Limb (tissue), 2 donors: Measurements from ENCODE around the gene CTNNA3.

ENCODE experiments used
- DNase-seq, 2 donors: peaks; one replicate each; pipeline ENCODE4 v3.0.0-alpha.2; 2016; ENCODE audit errors: extremely low spot score in 2 of 2

Gene CTNNA3

DNA sequence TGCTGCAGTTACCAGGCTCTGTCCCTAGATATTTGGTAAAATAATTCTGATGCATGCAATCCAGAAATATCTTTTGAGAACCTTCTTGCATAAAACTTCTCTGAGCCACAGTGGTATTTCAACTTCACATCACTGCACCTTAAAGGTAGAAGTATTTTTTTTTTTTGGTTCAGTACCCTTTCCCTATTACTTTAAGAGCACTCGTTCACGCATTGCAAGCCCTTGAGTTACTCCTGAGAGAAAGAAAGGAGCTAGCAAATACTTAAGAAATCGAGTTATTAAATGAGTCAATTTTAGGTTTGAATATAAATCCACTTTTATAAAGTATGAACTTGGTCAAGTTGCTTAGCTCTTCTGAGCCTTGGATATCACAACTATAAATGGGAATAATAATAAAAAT, 1377.2 kb downstream of the CTNNA3 start:
- DNase-seq = no peak

DNA sequence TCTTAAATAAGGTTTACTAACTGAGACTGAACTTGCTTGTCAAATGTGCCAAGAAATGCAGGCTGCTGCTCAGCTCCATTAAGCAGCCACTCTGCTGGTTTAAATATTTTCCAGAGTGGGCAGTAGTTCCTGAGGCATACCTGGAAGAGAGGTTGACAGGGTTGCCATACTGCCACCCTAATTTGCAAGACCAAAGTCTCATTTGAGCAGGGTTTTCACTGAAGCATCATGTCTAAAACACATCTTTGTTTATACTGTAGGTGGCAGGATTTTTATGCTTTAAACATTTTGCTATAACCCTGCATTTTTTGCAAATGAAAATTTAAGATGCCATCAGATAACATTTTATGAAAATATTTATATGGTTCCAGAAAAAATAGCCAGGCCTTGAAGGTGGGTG, 1388.2 kb downstream of the CTNNA3 start:
- no peak for DNase-seq

DNA sequence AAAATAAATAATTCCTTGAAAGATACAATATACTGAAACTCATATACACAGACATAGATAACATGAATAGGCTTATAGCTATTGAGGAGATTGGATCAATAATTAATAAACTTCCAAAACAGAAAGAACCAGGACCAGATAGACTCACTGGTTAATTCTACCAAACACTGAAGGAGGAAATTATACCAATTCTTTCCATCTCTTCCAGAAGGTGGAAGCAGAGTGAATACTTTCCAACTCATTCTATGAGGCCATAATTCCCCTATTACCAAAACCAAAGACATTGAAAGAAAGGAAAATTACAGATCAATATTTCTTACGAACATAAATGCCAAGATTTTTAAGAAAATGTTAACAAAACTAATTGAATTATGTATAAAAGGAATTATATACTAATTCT, 1394.9 kb downstream of the CTNNA3 start:
- DNase-seq = no peak

DNA sequence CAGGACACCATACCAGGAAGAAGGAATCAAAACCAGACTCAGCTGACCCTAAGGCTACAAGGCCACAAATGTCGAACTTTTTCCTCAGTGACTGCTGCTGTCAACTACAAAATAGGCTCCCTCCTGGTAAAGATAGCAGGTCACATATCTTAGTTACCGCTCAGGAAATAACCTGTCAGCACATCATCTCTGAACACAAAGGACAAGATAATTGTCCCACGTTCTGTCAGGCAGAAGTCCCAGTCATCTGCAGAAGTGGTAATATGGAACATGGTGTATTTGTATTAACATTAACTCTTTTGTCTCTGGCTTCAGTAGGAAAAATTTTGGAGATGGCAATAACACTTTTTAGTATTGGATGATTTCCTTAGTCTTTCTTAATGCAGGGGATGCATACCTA, 1400.4 kb downstream of the CTNNA3 start:
- no peak for DNase-seq

DNA sequence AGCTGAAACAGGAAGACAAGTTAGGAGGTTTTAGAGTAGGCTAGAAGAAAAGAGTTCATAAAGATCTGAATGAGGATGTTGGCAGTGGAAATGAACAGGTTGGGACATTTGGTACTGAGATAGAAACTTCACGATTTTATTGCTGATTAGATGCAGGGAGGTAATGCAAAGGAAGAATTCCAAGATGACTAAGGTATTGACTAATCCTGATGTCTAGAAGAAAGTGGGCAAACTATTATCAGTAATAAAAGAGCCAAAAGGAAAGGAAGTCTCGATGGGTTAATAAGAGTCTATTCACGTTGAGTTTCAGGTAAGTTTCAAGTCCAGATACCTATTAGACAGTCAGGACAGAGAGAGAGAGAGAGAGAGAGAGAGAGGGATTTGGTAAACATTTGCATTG, 1401.5 kb downstream of the CTNNA3 start:
- DNase-seq = no peak

DNA sequence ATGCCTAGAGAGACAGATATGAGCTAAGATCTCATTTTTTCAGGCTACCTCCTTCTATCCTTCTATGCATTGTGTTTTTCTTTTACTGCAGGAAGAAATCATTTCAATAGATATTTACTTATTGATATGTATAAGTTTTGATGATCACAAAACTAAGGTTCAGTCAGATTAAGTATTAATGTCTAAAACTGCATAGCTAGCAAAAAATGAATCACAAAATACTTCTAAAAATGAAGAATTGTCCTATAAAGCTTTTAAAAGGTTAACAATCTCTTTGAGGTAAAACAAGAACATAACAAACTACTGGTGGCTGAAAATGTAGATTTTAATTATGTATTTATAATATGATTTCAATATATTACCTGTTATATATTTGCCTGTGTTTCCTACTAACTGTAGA, 1403.1 kb downstream of the CTNNA3 start:
- DNase-seq = no peak

DNA sequence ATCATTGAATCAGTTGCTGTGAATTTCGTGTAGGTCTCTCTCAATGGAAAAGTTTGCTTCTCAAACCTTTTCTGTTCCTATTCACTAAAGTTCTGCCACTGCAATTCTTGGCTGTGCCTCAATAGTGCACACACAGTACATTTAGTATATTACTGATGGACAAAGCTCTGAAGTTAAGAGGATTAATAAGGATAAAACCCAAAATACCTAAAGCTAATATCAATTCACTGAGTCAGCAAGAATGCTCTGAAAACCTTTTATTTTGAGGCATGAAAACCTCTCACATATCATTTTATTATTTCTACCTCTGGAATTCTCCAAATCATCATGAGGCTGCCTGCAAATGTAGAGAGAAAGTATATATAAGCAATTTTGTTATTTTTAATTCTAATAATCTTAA, 1403.5 kb downstream of the CTNNA3 start:
- no peak for DNase-seq

DNA sequence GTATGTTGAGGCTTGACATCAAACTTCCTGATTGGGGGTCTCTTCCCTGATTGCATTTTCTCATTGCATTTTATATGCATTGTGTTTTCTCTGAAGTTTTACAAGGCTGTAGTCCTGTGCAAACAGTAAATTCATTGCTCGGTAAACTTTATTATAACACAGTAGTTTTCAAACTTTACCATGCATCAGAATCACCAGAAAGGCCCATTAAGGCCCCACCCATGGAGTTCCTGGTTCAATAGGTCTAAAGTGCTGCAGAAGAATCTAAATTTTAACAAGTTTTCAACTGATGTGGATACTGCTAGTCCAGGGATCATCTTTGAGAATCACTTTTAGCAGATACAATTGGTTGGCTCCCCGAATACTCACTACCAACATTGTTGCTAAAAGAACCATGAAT, 1404.9 kb downstream of the CTNNA3 start:
- DNase-seq = no peak

DNA sequence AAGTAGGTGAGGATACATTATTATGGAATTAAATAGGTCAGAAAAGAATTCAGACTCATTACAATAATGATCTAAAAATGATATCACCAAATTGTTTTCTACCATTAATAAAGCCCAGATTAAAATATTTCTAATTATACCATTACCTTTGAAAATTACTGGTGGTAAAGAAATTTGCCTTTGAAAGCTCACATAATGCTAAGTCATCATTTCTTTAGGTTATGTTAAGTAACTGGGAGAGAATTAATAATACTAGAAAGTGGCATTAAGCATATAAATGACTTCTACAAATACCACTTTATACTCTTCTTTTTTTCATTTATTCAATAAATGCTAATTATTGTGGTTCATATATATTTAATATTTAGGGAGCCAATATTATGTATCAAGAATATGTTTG, 1411.4 kb downstream of the CTNNA3 start:
- DNase-seq = no peak

DNA sequence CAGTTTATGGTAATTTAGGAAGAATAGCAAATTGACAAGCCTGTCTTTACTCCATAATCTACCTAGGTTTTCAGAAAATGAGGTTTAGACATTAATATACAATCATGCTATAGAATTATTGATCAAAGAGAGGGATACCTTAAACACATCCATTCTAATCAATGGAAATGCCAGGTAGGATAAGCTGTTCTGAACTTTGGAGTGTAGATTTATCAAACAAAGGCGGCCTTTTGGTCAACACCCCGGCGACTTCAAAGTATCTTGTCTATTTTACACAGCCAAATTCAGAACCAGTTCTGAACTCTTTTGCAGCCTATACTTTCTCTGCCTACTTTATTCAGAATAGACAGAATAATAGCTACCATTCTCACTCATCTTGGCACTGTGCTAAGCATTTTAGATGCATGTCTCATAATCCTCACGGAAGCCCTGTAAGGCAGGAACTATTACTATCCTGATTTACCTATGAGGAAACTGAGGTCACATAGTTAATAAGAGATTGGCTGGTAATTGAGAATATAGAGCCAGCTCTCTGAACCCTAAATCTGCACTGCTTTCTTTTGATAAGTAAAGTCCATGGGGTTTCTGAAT, 1412.0 kb downstream of the CTNNA3 start:
- no peak for DNase-seq

DNA sequence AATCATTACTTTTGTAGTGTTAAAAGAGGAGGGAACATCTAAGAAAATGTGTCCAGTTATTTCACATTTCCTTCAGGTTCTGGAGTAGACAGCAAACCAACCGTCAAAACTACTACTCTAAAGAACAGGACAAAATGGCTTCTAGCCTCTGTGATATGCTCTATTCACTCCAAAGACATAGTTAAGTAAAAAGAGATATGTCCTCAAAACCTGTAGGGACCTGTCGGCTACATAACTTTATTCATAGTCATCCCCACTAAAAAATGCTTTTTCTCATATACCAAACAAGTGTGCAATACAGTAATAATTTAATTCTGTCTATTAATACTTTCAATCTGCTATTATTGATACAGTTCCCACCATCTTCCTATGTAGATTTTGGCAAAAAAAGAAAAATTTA, 1412.9 kb downstream of the CTNNA3 start:
- DNase-seq = no peak

DNA sequence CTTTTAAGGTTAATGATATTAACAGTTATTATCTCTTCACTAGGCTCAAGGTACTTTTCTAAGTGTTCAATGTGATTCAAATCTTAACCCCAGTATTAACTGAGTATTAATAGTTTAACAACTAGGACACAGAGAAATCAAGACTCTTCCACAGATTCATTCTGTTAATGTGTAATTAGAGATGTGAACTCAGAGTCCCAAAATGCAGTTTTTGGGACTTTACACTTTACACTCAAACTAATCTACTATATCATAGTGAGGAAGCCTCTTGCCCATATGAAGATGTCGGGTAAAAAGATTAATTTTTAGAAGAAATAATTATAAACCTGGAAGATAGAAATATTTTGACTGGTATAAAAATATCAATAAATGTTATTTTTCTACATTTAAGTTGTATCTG, 1414.7 kb downstream of the CTNNA3 start:
- DNase-seq = no peak

DNA sequence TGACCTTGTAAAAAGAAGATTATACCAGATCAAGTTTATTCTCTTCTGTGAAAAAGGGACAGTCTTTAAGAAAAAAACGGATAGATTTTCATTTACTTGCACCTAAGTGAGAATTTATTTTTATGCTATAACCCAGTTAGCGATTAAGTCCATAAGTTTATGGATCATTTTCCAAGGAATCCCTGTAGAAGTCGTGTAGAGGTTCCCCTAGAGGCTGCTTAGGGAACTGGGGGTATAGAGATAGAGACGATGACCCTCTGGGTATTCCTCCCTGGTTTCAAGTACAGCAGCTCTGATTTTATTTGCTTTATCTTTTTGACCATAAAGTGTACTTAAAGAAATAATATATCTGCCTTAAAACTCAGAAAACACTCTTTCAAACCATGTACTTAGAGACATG, 1418.5 kb downstream of the CTNNA3 start:
- no peak for DNase-seq

DNA sequence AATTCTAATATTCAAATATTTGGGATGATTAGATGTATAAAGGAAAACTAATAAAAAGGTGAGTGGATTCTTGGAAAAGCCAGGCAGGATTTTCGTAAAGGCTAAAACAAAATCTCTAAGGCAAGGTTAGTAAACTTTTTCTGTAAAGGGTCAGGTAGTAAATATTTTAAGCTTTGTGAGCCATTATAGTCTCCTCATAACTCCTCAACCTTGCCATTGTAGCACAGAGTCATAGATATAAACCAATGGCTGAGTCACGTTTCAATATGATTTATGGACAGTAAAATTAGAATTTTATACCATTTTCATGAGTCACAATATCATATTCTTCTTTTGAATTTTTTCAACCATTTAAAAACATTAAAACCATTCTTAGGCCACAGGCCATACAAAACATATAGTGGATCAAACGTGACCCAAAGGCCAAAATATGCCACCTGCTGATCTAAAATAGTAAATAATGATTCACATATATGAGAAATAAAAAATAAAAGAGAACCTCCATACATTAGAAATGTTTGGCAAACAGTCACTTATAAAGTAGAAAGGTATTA, 1422.0 kb downstream of the CTNNA3 start:
- no peak for DNase-seq

DNA sequence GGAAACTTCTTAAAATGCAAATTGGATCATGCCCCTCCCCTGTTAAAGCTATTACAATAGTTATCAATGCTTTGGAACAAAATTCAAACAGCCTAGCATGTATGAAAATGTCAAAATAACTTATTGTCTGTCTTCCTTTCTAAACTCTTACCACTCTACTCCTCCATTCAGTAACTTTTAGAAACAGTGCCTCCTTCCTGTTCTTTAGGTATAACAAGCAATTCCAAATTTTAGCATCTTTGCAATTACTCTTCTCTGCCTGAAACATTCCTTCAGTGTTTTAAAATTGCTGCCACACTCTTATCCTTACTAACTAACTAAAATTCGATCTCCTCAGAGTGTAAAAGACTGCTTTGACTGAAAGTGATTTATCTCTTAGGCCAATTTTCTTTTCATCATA, 1430.6 kb downstream of the CTNNA3 start:
- DNase-seq = no peak

DNA sequence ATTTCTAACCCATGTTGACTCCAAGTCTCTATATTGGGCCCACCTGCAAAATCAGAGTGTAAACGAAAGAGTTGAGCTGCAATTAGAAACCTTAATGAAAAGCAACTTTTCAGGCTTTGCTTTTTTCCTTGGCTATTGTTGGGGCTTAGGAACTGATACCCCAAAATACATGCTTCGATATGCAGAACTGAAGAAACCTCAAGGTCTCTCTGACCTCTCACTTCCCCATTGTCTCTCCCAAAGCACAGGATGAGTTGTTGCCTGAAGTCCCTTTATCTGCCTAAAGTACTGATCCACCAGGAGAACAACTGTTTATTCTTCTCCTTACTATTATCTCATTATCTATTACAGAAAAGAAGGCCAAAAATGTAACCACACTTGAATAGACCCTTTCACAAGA, 1436.2 kb downstream of the CTNNA3 start:
- DNase-seq = no peak

DNA sequence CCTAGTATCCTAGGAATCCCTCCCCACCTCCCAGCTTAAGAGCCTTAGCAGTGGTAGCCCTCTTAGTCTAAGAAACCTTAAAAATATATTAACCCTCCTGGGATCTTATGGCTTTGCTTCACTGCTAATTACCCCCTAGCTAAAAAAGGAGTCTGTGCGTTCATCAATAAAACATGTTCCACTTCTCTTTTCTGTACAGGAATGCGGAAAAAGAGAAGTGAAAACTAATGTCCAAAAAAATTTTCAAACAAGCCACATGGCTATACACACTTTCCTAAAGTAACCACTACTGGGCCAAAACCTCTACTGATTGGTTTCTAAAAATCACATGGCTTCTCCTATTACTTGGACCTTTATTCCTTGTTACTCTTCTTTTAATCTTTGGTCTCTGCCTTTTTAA, 1437.3 kb downstream of the CTNNA3 start:
- no peak for DNase-seq

DNA sequence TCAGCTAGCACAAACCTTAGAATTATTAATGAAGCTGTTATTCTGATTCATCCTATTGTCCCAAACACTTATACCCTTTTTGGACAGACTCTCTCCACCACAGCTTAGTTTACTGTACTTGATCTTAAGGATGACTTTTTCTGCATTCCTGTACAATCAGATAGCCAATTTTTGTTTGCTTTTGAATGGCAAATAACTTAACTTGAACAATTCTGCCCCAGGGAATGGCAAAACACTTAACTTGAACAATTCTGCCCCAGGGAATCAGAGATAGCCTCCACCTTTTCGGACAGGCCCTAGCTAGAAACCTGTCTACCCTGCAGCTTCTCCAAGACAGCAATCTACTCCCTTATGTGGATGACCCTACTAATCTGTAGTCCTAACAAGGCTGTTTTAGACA, 1438.2 kb downstream of the CTNNA3 start:
- DNase-seq = no peak

DNA sequence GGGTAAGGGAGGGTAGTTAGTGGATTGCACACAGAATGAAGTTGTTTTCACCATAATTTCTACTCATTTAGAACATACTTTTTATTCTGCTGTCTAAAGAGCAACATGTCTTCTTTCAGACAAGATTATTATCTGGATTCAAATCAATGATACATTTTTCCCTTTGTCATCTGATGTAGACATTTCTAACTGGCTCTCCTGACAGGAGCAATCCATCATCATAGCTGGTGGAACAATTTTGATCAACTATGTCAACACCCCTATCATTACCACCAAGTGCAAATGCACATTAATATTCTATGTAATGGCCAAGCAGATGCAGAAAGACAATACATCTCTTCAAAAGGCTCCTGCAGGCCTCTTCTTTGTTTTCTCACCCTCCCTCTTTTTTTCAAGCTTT, 1443.0 kb downstream of the CTNNA3 start:
- no peak for DNase-seq

DNA sequence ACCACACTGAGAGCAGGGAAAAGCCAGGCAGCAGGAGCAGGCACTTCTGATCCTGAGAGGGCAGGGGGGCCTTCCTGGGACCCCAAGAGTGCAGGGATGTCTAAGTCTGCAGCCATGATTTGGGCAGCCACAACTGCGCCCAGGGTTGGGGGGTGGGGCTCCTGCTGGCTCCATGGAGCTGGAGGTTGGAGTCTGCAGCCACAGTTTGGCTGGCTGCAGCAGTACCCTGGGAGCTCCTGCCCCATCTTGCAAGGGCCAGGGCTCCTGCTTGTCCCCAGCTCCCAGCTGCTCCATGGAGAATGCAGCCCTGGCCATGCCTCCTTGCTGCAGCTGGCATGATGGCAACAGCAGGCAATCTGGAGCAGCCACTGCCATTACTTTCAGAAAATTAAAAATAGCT, 1449.8 kb downstream of the CTNNA3 start:
- no peak for DNase-seq

DNA sequence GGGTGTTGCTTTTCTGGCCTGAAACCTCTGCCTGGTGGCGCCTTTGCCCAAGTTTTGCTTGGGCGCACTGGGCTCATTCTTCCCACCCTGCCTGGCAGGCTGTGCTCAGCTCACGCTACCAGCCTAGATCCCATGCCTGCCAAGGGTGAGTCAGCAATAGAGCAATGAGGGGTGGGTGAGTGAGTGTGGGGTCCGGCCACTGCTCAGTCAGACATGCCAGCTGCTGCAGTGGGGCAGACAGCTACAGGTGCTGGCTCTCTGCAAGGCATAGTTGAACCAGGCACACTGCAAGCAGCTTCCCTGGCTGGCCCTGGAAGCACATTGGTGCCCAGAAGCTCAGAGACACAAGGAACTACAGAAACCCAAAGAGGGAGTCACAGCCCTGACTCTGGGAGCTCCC, 1451.0 kb downstream of the CTNNA3 start:
- no peak for DNase-seq

DNA sequence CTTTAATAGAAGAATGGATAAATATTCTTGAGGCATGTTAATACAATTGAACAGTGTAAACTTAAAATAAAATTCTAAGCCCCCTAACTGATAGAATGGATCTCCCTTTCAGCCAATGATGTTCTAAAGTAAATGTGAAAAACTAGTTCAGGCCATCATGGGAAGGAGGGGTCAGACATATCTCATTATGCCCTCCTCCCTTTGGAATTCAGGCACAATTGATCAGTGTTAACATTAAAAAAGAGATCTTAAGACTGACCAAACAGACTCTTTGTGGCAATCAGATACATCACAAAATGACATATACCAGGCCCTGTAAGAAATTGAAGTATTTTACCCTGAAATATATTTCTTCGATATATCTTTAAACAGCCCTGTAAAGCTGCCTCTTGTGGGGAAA, 1453.1 kb downstream of the CTNNA3 start:
- no peak for DNase-seq

DNA sequence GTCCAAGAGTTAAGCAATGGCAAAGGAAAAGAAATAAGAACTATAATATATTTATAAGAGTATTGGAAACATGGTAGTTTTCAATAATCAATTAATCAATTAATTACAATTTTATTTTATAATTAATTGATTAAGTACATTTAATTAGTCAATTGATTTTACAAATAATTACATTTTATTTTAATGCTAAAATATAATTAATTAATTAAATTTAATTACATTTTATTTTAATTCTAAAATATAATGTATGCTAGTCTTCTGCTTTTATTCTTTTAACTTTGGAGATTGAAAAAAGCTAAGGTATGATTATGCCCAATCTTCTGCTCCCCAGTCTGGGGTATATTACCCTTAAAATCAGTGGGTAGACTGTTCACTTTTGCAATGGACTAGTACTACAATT, 1456.9 kb downstream of the CTNNA3 start:
- DNase-seq = no peak

DNA sequence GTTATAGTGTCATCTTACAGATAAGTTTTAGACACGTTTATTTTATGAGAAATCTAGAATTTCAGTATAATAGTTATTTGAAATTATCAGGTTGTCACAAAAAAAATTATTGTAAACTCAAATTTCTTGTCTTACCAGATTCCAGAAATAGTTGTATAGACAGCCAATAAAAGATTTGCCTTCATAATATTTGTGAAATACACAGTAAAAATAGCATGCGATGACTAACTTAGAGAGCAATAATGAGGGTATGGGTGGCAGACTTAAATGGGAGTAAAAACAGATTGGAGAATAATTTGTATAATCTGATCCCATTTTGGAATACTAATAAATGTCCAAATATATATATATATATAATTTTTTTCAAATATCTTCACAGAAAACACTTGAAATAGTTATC, 1457.7 kb downstream of the CTNNA3 start:
- no peak for DNase-seq
